GM23248 (cell line): Measurements from ENCODE around the gene QDPR.

Source experiments
- EZH2 ChIP-seq: fragments of 200-600 bp; sonication (generic); IDR thresholded peaks from 2 replicates; pipeline ENCODE4 v1.6.1; 2018; ENCODE audit warnings: antibody characterized with exemption, mild to moderate bottlenecking; ENCODE audit not compliant: insufficient read depth, poor library complexity, severe bottlenecking
- EZH2phosphoT487 ChIP-seq: fragments of 200-600 bp; sonication (generic); IDR thresholded peaks from 2 replicates; pipeline ENCODE4 v1.6.1; 2018; ENCODE audit warnings: antibody characterized with exemption, moderate library complexity, mild to moderate bottlenecking, low read depth; ENCODE audit not compliant: insufficient read depth

DNA sequence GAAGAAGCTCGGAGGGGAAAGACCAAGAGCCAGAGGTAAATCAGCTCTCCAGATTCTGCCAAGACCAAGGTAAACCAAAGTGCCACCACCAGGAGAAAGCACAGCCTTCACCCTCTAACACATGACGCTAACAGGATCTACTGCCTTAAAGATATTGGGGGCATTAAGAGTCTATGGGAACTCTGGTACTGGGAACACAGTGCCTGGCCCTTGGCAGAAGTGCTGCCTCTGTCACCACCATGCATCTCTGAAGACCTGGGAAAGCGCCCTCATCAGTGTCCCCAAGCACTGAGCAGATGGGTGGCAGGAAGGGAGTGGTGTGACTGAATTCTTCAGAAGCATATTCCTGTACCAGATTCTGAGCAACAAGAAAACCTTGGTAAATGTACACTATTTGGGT is 1.3 kb downstream of the QDPR start:
- no peak for TF ChIP-seq EZH2
- TF ChIP-seq EZH2phosphoT487 = no peak
